ENCODE results near the gene BACE1-AS. TPM values are rescaled to one million over a fixed set of nuclear protein-coding genes. Genes with fewer than 3 reads are reported as not detected.
"Not testable (repeated sequence)": the region's sequence is repeated elsewhere in the genome, so short reads cannot be mapped to it uniquely, and the experiment has no call there.

BACE1-AS gene
- 1 to 10 TPM; 4.9 to 5.6 TPM for total RNA-seq

DNA sequence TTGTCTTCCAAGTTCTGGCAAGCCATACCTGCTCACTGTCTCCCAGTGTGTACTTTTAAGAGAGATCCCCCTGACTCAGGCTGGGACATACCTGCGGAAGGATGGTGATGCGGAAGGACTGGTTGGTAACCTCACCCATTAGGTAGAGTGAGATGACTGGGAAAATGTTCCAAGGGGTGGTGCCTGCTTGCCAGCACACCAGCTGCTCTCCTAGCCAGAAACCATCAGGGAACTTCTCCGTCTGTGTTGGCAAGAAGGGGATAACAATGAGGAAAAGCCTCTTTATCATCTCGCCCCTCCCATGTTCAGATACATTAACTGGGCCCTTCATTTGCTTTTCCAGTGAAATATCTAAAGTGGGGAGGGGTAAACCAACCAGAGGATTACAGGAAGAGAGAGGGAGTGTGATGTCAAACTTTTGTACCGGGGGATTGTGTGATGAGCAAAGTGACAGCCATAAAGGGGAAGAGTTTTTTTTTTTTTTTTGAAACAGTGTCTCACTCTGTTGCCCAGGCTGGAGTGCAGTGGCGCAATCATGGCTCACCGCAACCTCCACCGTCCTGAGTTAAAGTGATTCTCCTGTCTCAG, at the start of gene BACE1-AS:
BACE1-AS (plus strand) TSS at position 538 of the 588 bp plus-strand sequence.
- Mint-ChIP-seq H3K27me3 (no peaks in the 10 kb centered on the region), H3K4me1 (peaks cover 4% of the 10 kb centered on the region), H3K4me3 (no peak within 1 kb of the TSS), H3K36me3 (ENCODE audit: low read depth) (peaks cover 16% of the 10 kb centered on the region), H3K9me3 (no peaks in the 10 kb centered on the region), H3K27ac (no peak within 1 kb of the TSS)
- ChIA-PET CTCF (interaction anchor here (0.7 kb wide), 1 partner anchor 1346 kb away, joined by 3 read pairs; no protein-coding TSS in a partner anchor), POLR2A (no interaction called here)
- no peak for DNase-seq

DNA sequence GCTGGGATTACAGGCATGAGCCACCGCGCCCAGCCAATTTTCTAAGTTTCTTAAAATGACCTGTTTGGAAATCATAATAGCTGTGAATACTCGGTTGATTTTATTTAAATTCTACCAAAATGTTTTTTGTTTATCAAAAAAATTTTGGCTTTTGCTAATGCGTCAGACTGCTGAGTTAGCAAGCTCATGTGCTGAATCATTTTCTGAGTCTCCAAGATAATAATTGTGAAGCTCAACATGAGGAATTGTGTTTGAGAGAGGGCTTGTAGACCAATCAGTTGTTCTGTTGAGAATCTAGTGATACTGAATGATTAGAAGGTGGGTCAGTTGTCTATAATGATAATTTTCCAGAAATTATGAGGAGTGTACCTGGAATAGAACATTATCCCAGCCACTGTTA, 42.8 kb upstream of the BACE1-AS start:
- Mint-ChIP-seq H3K4me3 (no peak overlapping the region), H3K36me3 (ENCODE audit: low read depth) (peaks cover 33% of the 10 kb centered on the region), H3K9me3 (no peaks in the 10 kb centered on the region), H3K27me3 (no peaks in the 10 kb centered on the region), H3K4me1 (peaks cover 6% of the 10 kb centered on the region), H3K27ac (no peak overlapping the region)
- ChIA-PET CTCF (no interaction called here), POLR2A (interaction anchor here (1.0 kb wide), 1 partner anchor 10 kb away, joined by 3 read pairs; no protein-coding TSS in a partner anchor)
- no peak for DNase-seq

DNA sequence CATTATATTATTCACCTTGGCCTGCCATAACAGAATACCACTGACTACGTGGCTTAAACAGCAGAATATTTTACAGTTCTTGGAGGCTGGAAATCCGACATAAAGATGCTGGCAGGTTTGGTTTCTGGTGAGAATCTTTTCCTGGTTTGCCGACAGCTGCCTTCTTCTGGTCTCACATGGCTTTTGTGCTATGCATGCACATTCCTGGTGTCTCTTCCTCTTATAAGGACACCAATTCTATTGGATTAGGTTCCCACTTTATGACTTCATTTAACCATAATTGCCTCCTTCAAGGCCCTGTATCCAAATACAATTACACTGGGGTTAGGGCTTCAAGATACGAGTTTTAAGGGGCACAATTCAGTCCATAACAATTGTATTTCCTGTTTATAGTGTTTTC, 41.6 kb upstream of the BACE1-AS start:
- Mint-ChIP-seq H3K27ac (no peak overlapping the region), H3K9me3 (no peaks in the 10 kb centered on the region), H3K4me3 (no peak overlapping the region), H3K4me1 (peaks cover 6% of the 10 kb centered on the region), H3K27me3 (no peaks in the 10 kb centered on the region), H3K36me3 (ENCODE audit: low read depth) (peaks cover 31% of the 10 kb centered on the region)
- DNase-seq = no peak
- CTCF ChIA-PET = no interaction called here
- POLR2A ChIA-PET = no interaction called here

DNA sequence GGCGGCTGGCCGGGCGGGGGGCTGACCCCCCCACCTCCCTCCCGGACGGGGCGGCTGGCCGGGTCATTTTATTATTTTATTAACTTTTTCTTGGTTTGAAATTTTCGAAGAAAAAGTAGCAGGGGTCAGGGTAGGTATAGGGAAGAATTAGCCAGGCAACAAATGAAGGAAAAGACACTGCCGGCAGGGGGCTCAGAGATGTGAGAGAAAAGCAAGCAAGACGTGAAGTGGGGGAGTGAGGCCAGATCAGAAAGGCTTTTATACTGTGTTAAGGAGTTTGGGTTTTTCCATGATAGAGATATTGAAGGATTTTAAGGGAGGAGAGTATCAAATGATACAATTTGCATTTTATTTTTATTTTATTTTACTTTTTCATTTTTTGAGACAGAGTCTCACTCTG, 39.6 kb upstream of the BACE1-AS start:
- CTCF ChIA-PET = no interaction called here
- Mint-ChIP-seq H3K4me3 (no peak overlapping the region), H3K36me3 (ENCODE audit: low read depth) (peaks cover 21% of the 10 kb centered on the region), H3K27ac (no peak overlapping the region), H3K9me3 (no peaks in the 10 kb centered on the region), H3K4me1 (peaks cover 10% of the 10 kb centered on the region), H3K27me3 (no peaks in the 10 kb centered on the region)
- DNase-seq = no peak
- POLR2A ChIA-PET = no interaction called here

- no peak for DNase-seq
- Mint-ChIP-seq H3K27ac (no peak overlapping the region), H3K36me3 (ENCODE audit: low read depth) (peaks cover 15% of the 10 kb centered on the region), H3K4me3 (no peak overlapping the region), H3K27me3 (no peaks in the 10 kb centered on the region), H3K4me1 (peaks cover 10% of the 10 kb centered on the region), H3K9me3 (no peaks in the 10 kb centered on the region)
- POLR2A ChIA-PET = no interaction called here
- CTCF ChIA-PET = no interaction called here
Measured at GRCh38 chr11:117255966-117256365, 35.2 kb upstream of the BACE1-AS start.

- DNase-seq = no peak
- Mint-ChIP-seq H3K4me1 (peaks cover 8% of the 10 kb centered on the region), H3K9me3 (no peaks in the 10 kb centered on the region), H3K27ac (no peak overlapping the region), H3K27me3 (no peaks in the 10 kb centered on the region), H3K4me3 (no peak overlapping the region), H3K36me3 (ENCODE audit: low read depth) (peaks cover 15% of the 10 kb centered on the region)
- ChIA-PET POLR2A (interaction anchor here (1.1 kb wide), 1 partner anchor 72 kb away, joined by 3 read pairs; no protein-coding TSS in a partner anchor), CTCF (no interaction called here)
Measured at GRCh38 chr11:117256573-117256972, 34.6 kb upstream of the BACE1-AS start.

DNA sequence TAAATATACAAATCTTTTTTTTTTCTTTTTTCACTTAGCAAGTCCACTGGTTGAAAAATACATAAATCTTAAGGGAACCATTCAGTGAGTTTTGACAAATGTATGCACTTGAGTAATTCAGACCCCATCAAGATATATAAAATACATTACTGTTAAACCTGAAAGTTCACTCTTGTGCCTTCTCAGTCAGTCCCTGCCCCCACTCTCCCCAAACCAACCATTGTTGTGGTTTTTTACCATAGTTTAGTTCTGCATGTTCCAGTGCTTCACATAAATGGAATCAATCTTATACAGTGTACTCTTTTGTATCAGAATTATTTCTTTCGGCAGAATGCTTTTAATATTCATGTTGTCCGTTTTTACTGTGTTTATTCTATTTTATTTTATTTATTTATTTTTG, 32.6 kb upstream of the BACE1-AS start:
- no peak for DNase-seq
- Mint-ChIP-seq H3K36me3 (ENCODE audit: low read depth) (peaks cover 16% of the 10 kb centered on the region), H3K27ac (no peak overlapping the region), H3K27me3 (no peaks in the 10 kb centered on the region), H3K9me3 (no peaks in the 10 kb centered on the region), H3K4me1 (peaks cover 4% of the 10 kb centered on the region), H3K4me3 (no peak overlapping the region)
- POLR2A ChIA-PET = no interaction called here
- CTCF ChIA-PET = no interaction called here

DNA sequence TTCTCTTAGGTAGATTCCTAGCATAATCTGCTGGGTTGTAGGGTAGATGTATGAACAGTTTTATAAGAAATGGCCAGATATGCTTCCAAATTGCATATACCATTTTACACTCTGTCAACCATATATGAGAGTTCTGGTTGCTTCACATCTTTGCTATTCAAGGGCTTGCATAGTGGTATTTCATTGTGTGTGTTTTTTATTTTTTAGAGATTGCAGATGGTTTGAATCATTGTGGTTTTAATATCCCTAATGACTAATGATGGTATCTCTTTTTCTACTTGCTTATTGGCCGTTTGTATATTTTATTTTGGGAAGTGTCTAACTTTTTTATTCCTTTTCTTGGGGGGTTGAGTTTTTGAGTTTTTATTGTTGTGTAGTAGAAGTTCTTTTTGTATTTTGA, 31.7 kb upstream of the BACE1-AS start:
- DNase-seq = no peak
- H3K9me3 Mint-ChIP-seq = no peaks in the 10 kb centered on the region
- CTCF ChIA-PET = no interaction called here
- H3K36me3 Mint-ChIP-seq (ENCODE audit: low read depth) = peaks cover 13% of the 10 kb centered on the region
- no peaks in the 10 kb centered on the region for H3K27me3 Mint-ChIP-seq
- no peak overlapping the region for H3K4me3 Mint-ChIP-seq
- POLR2A ChIA-PET = no interaction called here
- peaks cover 4% of the 10 kb centered on the region for H3K4me1 Mint-ChIP-seq
- H3K27ac Mint-ChIP-seq = no peak overlapping the region

- H3K36me3 Mint-ChIP-seq (ENCODE audit: low read depth) = peaks cover 14% of the 10 kb centered on the region
- H3K27ac Mint-ChIP-seq, H3K4me3 Mint-ChIP-seq, CTCF ChIA-PET, H3K27me3 Mint-ChIP-seq, DNase-seq, H3K9me3 Mint-ChIP-seq, H3K4me1 Mint-ChIP-seq: not testable (repeated sequence)
- POLR2A ChIA-PET = interaction anchor here (0.6 kb wide), 1 partner anchor 1011 kb away, joined by 3 read pairs; no protein-coding TSS in a partner anchor
Measured at GRCh38 chr11:117264624-117265323, 26.4 kb upstream of the BACE1-AS start.

DNA sequence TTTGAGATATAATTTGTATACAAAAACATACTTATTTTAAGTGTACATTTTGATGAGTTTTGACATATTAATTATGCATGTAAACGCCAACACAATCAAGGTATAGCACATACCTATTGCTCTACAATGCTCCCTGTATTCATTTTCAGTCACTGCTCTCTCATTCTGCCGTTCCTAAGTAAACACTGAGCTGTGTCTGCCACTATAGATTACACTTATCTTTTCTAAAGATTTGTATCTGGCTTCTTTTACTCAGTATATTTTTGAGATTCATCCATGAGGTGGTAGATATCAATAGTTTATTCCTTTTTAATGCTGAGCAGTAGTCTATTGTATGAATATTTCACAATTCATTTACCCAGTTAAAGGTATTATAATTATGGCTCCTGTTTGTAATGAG, 25.4 kb upstream of the BACE1-AS start:
- peaks cover 14% of the 10 kb centered on the region for H3K36me3 Mint-ChIP-seq (ENCODE audit: low read depth)
- POLR2A ChIA-PET = no interaction called here
- CTCF ChIA-PET = no interaction called here
- no peak overlapping the region for H3K4me3 Mint-ChIP-seq
- H3K27me3 Mint-ChIP-seq = no peaks in the 10 kb centered on the region
- DNase-seq = no peak
- H3K4me1 Mint-ChIP-seq = no peaks in the 10 kb centered on the region
- H3K27ac Mint-ChIP-seq = no peak overlapping the region
- H3K9me3 Mint-ChIP-seq = no peaks in the 10 kb centered on the region

DNA sequence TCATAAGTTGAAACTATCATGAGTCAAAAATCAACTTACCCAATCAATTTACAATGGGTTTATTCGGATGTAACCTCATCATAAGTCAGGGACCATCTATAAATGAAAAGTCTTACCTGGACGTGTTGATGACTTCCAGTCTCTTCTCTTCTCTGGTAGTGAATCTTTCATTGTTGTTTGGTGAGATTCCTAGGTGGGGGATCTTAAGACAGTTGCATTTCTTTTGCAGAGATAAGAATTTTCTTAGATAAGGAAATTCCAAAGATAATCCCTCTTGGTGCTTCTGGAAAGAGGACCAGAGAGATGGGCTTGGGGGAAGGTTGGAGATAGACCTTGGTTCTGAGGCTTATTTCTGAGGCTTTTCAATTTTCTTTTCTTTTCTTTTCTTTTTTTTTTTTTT, 21.3 kb upstream of the BACE1-AS start:
- ChIA-PET POLR2A (no interaction called here), CTCF (no interaction called here)
- peaks cover 7% of the 10 kb centered on the region for H3K4me1 Mint-ChIP-seq
- H3K27me3 Mint-ChIP-seq = no peaks in the 10 kb centered on the region
- H3K4me3 Mint-ChIP-seq = no peak overlapping the region
- H3K36me3 Mint-ChIP-seq (ENCODE audit: low read depth) = peaks cover 29% of the 10 kb centered on the region
- peaks cover 9% of the 10 kb centered on the region for H3K9me3 Mint-ChIP-seq
- DNase-seq = no peak
- no peak overlapping the region for H3K27ac Mint-ChIP-seq

DNA sequence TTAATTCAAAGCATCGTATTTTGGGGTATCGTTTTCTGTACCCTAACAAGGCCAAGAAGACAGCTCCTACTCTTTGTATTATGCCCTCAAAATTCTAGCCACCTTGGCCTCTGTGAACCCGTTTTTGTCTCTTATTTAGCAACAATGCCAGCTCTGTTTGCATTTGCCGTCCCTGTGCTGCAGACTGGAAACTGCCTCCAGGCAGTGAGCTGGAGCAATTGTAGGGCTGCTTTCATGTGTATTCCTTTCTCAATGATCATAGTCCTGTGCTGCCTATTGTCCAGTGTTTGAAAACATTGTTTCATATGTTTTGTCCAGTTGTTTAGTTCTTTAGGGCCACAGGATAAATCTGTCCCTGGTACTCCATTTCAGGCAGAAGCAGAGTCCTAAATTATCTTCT, 19.9 kb upstream of the BACE1-AS start:
- peaks cover 18% of the 10 kb centered on the region for H3K4me1 Mint-ChIP-seq
- H3K27ac Mint-ChIP-seq = no peak overlapping the region
- H3K4me3 Mint-ChIP-seq = no peak overlapping the region
- ChIA-PET POLR2A (no interaction called here), CTCF (interaction anchor here (1.2 kb wide), 1 partner anchor 155 kb away, joined by 3 read pairs; no protein-coding TSS in a partner anchor)
- peaks cover 34% of the 10 kb centered on the region for H3K36me3 Mint-ChIP-seq (ENCODE audit: low read depth)
- DNase-seq = no peak
- H3K9me3 Mint-ChIP-seq = peaks cover 9% of the 10 kb centered on the region
- no peaks in the 10 kb centered on the region for H3K27me3 Mint-ChIP-seq

DNA sequence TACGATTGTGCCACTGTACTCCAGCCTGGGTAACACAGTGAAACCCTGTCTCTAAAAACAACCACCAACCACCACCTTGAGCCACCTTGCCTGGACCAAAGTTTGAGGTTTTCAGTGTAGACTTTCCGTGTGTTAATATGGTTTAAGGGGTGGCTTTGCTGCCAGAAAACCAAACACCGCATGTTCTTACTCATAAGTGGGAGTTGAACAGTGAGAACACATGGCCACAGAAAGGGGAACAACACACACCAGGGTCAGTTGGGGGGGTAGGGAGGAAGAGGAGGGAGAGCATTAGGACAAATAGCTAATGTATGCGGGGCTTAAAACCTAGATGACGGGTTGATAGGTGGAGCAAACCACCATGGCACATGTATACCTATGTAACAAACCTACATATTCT, 19.0 kb upstream of the BACE1-AS start:
- H3K27ac Mint-ChIP-seq, DNase-seq, H3K9me3 Mint-ChIP-seq, POLR2A ChIA-PET, H3K4me3 Mint-ChIP-seq, H3K27me3 Mint-ChIP-seq: not testable (repeated sequence)
- Mint-ChIP-seq H3K4me1 (peaks cover 18% of the 10 kb centered on the region), H3K36me3 (ENCODE audit: low read depth) (peaks cover 34% of the 10 kb centered on the region)
- CTCF ChIA-PET = interaction anchor here (1.2 kb wide), 1 partner anchor 154 kb away, joined by 3 read pairs; no protein-coding TSS in a partner anchor
